Thyroid gland (tissue), 4 donors: ENCODE results near the gene TLE4.

ENCODE experiments used
- POLR2A ChIP-seq, 2 donors: fragments of 450-650 bp; IDR thresholded peaks; one replicate each; pipeline ENCODE4 v1.6.1; 2017; ENCODE audit warnings: antibody characterized with exemption in 2 of 2, mild to moderate bottlenecking in 2 of 2, moderate library complexity in 1 of 2
- TF ChIP-seq, protein P1 (sequence below), 6 experiments: fragments of 200-600 bp in 3 of 6; fragments of 450-650 bp in 3 of 6; sonication (generic) in 3 of 6; IDR thresholded peaks; one replicate each; pipeline ENCODE4 v1.5.1; 2016 to 2019; ENCODE audit warnings: antibody characterized with exemption in 6 of 6, mild to moderate bottlenecking in 2 of 6, inconsistent platforms in 1 of 6, moderate library complexity in 1 of 6

DNA sequence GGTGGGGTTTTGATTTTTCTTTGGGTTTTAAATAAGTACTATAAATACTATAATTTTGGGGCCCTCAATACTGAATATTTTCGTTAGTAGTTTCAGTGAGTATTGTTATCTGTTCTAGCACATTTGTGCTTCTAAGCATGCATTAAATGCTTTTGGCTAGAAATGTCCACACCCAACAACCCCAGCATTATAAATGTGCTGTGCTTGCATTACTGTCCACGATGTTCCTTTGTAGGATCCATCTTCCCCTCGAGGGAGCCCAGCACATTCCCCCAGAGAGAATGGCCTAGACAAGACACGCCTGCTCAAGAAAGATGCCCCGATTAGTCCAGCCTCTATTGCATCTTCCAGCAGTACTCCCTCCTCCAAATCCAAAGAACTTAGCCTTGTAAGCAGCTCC, 134.7 kb downstream of the TLE4 start:
- TF ChIP-seq, protein P1, sequence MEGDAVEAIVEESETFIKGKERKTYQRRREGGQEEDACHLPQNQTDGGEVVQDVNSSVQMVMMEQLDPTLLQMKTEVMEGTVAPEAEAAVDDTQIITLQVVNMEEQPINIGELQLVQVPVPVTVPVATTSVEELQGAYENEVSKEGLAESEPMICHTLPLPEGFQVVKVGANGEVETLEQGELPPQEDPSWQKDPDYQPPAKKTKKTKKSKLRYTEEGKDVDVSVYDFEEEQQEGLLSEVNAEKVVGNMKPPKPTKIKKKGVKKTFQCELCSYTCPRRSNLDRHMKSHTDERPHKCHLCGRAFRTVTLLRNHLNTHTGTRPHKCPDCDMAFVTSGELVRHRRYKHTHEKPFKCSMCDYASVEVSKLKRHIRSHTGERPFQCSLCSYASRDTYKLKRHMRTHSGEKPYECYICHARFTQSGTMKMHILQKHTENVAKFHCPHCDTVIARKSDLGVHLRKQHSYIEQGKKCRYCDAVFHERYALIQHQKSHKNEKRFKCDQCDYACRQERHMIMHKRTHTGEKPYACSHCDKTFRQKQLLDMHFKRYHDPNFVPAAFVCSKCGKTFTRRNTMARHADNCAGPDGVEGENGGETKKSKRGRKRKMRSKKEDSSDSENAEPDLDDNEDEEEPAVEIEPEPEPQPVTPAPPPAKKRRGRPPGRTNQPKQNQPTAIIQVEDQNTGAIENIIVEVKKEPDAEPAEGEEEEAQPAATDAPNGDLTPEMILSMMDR (IDR thresholded peaks at IDR 0.05): no peak
- TF ChIP-seq POLR2A (IDR thresholded peaks at IDR 0.05): no peak
